ENCODE measurements around the gene CD247. TPM values are rescaled to one million over a fixed set of nuclear protein-coding genes. Genes with fewer than 3 reads are reported as not detected.

CD247 gene
- total and polyA plus RNA-seq, 9 of the 15 experiments (the other 6 are each of a cell fraction or from before 2014, with no cell fraction given): 0.08 to 0.42 (median 0.28) TPM; not detected in 5

DNA sequence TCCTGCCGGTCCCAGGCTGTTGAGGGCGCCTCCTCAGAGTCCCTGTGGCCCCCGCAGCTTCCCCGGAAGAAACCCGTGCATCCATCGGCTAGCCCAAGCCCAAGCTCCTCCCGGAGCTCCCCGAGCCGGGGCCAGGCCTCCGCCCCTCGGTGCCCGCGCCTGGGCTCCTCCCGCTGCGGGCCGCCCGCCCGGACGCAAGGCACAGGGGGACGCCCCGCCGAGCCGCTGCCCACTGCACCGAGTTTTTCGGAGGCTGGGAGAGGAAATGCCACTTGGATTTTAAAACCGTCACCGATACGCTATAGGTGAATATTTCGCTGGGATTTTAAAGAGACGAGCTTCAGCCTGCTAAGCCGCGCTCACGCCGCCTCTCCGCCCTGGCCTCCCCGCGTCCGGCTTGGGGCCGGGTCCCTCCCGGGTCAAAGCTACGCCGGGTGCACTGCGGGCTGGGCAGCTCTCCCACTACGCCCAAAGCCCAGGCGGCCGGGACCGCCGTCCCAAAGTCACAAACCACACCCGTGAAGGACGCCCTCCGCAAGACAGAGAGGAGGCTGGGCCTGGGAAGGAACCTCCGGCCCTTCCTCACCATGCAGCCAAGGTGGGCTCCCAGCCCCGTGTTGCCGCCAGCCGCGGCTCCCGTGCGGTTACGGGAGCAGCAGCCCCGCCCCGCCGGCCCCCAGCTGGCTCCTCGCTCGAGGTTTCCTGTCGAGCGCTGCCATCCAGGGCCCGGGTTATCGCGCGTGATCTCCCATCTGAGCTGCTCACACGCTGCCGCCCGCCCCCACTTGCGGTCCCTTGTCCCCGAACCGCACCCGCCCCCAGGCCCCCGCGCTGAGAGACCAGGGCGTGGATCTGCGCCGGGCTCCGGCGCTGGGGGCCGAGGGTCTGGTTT, 63.2 kb downstream of the CD247 start (continued):
- TF ChIP-seq BHLHE40 (IDR thresholded peaks at IDR 0.05; ENCODE audit: low read length) (peak; percentile 50; the same call in 1 of the 2 replicates), ZNF12 (CRISPR knock-in tag; IDR thresholded peaks at IDR 0.05) (no peak), NR2C2 (CRISPR knock-in tag; IDR thresholded peaks at IDR 0.05) (no peak), NR2C2 (tag; IDR thresholded peaks at IDR 0.05) (peak; percentile 15; the same call in 1 of the 2 replicates), ZBTB1 (CRISPR knock-in tag; IDR thresholded peaks at IDR 0.05; ENCODE audit: borderline replicate concordance, low read depth) (0 out of 2 replicates have a peak, but pooled peaks have one; percentile 19), OTX1 (CRISPR knock-in tag; IDR thresholded peaks at IDR 0.05) (no peak), PCBP1 (IDR thresholded peaks at IDR 0.05; ENCODE audit: low read depth, low read length, poor library complexity, severe bottlenecking) (peak; percentile 32), STAG1 (CRISPR knock-in tag; IDR thresholded peaks at IDR 0.05; ENCODE audit: borderline replicate concordance) (no peak), HEY1 (CRISPR knock-in tag; IDR thresholded peaks at IDR 0.05; ENCODE audit: borderline replicate concordance) (no peak), SAFB (IDR thresholded peaks at IDR 0.05; ENCODE audit: borderline replicate concordance, low read depth, low read length) (no peak), CSDE1 (IDR thresholded peaks at IDR 0.05) (no peak), PATZ1 (CRISPR knock-in tag; IDR thresholded peaks at IDR 0.05; ENCODE audit: borderline replicate concordance) (0 out of 2 replicates have a peak, but pooled peaks have one; percentile 39), MYC (IDR thresholded peaks at IDR 0.05; ENCODE audit: low read depth, low read length) (0 out of 2 replicates have a peak, but pooled peaks have one; percentile 14), MYC (CRISPR knock-in tag; IDR thresholded peaks at IDR 0.05; ENCODE audit: borderline replicate concordance, low read depth) (no peak; the same call in 1 of the 2 replicates), BRF2 (IDR thresholded peaks at IDR 0.05; ENCODE audit: borderline replicate concordance, insufficient read depth, insufficient read length) (no peak), MYNN (IDR thresholded peaks at IDR 0.05) (0 out of 2 replicates have a peak, but pooled peaks have one; percentile 19), MYNN (CRISPR knock-in tag; IDR thresholded peaks at IDR 0.05) (no peak)
- TF ChIP-seq, protein P1, sequence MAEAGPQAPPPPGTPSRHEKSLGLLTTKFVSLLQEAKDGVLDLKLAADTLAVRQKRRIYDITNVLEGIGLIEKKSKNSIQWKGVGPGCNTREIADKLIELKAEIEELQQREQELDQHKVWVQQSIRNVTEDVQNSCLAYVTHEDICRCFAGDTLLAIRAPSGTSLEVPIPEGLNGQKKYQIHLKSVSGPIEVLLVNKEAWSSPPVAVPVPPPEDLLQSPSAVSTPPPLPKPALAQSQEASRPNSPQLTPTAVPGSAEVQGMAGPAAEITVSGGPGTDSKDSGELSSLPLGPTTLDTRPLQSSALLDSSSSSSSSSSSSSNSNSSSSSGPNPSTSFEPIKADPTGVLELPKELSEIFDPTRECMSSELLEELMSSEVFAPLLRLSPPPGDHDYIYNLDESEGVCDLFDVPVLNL (CRISPR knock-in tag; IDR thresholded peaks at IDR 0.05; ENCODE audit: low read depth): 0 out of 2 replicates have a peak, but pooled peaks have one; percentile 39
- TF ChIP-seq, protein P2, sequence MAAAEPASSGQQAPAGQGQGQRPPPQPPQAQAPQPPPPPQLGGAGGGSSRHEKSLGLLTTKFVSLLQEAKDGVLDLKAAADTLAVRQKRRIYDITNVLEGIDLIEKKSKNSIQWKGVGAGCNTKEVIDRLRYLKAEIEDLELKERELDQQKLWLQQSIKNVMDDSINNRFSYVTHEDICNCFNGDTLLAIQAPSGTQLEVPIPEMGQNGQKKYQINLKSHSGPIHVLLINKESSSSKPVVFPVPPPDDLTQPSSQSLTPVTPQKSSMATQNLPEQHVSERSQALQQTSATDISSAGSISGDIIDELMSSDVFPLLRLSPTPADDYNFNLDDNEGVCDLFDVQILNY (CRISPR knock-in tag; IDR thresholded peaks at IDR 0.05): peak; percentile 73; the same call in 1 of the 2 replicates
